GM10847 (cell line): Measurements from ENCODE around the gene AMMECR1L.

Source experiments
- POLR2A ChIP-seq: IDR thresholded peaks from 2 replicates; pipeline ENCODE4 v1.6.1; 2011; ENCODE audit not compliant: insufficient read length; ENCODE audit errors: extremely low read depth

Gene AMMECR1L

GRCh38 chr2:127859712-127860085 lies 26.1 kb downstream of the AMMECR1L start:
- TF ChIP-seq POLR2A, result no peak

- no peak for TF ChIP-seq POLR2A
Observed at GRCh38 chr2:127857265-127857808, 28.4 kb downstream of the AMMECR1L start.

- TF ChIP-seq POLR2A, result no peak
Observed at GRCh38 chr2:127853671-127854070, 32.1 kb downstream of the AMMECR1L start.

GRCh38 chr2:127852388-127852787 lies 33.4 kb downstream of the AMMECR1L start:
- no peak for TF ChIP-seq POLR2A

GRCh38 chr2:127847931-127848330 lies 37.8 kb downstream of the AMMECR1L start:
- TF ChIP-seq POLR2A, result no peak

- TF ChIP-seq POLR2A, result no peak
Observed at GRCh38 chr2:127844973-127845372, 40.8 kb downstream of the AMMECR1L start.

GRCh38 chr2:127843677-127844076 lies 42.1 kb downstream of the AMMECR1L start:
- TF ChIP-seq POLR2A, result no peak

GRCh38 chr2:127841466-127842178 lies 44.1 kb downstream of the AMMECR1L start:
- no peak for TF ChIP-seq POLR2A

- no peak for TF ChIP-seq POLR2A
Observed at GRCh38 chr2:127840893-127841292, 44.9 kb downstream of the AMMECR1L start.

- no peak for TF ChIP-seq POLR2A
Observed at GRCh38 chr2:127834951-127835350, 50.8 kb downstream of the AMMECR1L start.

GRCh38 chr2:127829845-127830246 lies 55.9 kb downstream of the AMMECR1L start:
- TF ChIP-seq POLR2A, result no peak

- no peak for TF ChIP-seq POLR2A
Observed at GRCh38 chr2:127826047-127826446, 59.7 kb downstream of the AMMECR1L start.

- no peak for TF ChIP-seq POLR2A
Observed at GRCh38 chr2:127820080-127820668, 65.6 kb downstream of the AMMECR1L start.

- TF ChIP-seq POLR2A, result no peak
Observed at GRCh38 chr2:127818794-127819425, 66.8 kb downstream of the AMMECR1L start.

- no peak for TF ChIP-seq POLR2A
Observed at GRCh38 chr2:127818241-127818640, 67.5 kb downstream of the AMMECR1L start.

GRCh38 chr2:127814677-127815076 lies 71.1 kb downstream of the AMMECR1L start:
- no peak for TF ChIP-seq POLR2A
